HG02763 (cell line): ENCODE results near the gene IQCE.

ENCODE experiments used
- ATAC-seq: cut with Tn5 transposase; IDR thresholded peaks from one replicate; pipeline ENCODE4 v1.9.1; 2021; ENCODE audit warnings: mild to moderate bottlenecking, moderate library complexity; ENCODE audit not compliant: unreplicated experiment

IQCE gene

DNA sequence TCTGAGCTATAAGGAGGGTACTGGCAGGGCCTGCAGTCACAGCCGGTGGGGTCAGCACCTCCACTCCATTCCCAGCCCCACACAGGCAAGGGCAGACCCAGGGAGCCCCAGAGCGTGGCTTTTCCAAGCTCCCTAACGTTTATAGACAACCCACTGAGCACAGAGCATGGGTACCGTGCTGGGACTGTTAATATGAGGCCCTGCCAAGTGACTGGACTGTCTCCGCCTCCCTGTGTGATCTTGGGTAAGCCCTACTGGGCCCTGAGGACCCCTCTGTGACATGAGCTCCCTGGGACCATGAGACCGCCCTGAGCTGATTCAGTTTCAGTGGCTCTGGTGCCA, 85.4 kb downstream of the IQCE start:
- ATAC-seq = no peak

DNA sequence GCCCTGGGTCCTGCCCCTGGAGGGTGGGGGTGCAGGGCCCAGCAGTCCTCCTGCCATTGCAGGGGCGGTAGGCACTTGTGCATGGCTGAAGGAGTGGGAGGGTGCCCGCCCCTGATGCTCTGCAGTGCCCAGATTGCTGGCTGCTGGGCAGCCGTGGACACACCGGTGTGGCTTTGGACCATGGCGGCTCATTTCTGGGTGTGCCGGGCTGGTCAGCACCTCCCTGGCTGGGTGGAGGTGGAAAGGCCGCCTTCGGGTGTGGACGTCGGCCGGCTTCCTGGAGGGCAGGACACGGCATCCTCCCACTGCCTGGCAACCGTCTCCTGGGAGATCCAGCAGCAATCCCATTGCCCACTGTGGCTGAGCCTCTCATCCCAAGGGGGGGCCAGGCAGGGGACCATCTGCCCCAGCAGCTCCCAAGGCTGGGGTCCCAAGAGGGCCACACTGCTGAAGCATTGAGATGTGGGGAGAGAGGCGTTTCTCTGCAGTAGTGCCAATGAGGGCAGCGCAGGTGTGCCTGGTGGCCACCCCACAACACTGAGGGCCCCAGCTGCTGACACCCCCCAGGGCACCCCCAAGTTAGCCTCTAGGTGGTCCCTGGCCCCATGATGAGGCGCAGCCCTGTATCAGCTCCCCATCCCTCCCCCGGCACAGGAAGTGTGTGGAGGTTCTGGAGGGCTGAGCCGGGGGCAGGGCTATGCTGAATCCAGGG, 85.9 kb downstream of the IQCE start:
- no peak for ATAC-seq

GRCh38 chr7:2645274-2645868, 86.6 kb downstream of the IQCE start:
- no peak for ATAC-seq

DNA sequence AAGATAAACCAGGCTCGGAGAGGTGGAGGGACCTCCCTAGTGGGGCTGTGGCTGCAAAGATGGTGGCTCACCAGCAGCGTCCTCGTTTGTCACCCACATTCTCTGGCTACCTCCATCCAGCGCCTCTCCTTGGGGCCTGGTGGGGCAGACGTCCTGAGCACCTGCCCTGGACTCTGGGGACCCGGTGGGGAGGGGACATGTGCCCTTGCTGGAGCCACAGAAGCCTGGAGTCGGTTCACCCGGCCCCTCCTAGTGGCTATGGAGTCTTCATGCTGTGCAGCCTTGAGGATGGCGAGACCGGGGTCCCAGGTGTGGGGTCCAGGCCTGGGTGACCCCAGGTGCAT, 87.5 kb downstream of the IQCE start:
- no peak for ATAC-seq

GRCh38 chr7:2646680-2647571, 88.1 kb downstream of the IQCE start:
- no peak for ATAC-seq

DNA sequence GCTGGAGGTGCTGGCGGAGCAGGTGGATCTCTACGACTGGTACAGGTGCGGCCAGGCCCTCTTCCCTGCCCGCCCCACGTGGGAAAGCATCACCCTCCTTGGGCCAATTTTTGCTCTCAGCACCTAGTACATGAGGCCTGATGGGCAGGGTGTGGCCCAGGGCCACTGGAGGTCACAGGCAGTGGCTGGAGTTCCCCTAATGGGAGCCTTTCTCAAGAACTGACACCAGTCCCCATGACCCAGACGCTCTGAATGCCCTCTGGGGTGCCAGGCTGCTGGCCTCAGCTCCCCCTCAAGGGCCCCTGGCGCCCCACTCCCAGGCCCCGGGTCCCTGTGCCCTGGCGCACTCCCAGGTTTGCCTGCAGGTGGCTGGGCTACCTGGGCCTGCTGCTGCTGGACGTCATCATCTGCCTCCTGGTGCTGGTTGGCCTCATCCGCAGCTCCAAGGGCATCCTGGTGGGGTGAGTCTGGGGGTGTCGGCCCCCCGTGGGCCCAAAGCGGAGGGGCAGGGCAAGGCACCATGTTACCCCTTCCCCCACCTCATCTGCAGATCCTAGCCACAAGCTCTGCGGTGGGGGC, 88.9 kb downstream of the IQCE start:
- ATAC-seq = no peak

- no peak for ATAC-seq
Observed at GRCh38 chr7:2649139-2649838, 90.5 kb downstream of the IQCE start.

DNA sequence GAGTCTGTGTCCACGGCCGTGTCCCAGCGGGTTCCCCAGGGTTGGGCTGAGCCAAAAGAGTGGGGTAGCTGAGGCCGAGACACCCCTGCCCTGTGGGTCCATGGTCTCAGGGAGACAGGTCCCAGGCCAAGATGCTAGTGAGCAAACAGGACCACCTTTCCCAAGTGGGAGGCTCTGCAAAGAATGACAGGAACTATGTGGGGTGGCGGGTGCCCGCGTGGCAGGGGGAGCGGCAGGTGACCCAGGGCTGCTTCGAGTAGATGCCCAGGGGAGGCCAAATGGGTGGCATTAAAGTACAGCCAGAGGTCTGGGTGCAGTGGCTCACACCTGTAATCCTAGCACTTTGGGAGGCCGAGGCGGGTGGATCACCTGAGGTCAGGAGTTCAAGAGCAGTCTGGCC, 91.2 kb downstream of the IQCE start:
- ATAC-seq = no peak

DNA sequence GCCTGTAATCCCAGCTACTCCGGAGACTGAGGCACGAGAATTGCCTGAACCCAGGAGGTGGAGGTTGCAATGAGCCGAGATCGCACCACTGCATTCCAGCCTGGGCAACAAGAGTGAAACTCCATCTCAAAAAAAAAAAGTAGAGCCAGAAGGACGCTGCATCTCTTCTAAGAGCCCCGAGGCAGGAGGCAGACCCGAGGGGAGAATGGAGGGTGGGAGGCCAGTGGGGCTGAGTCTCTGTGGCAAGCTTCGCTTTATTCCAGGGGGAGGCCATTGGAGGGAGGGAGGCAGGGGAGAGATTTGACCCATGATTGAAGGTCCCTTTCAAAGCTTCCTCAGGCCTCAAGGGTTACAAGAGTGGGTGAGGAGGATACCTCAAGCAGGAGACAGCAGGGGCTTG, 91.7 kb downstream of the IQCE start:
- no peak for ATAC-seq

DNA sequence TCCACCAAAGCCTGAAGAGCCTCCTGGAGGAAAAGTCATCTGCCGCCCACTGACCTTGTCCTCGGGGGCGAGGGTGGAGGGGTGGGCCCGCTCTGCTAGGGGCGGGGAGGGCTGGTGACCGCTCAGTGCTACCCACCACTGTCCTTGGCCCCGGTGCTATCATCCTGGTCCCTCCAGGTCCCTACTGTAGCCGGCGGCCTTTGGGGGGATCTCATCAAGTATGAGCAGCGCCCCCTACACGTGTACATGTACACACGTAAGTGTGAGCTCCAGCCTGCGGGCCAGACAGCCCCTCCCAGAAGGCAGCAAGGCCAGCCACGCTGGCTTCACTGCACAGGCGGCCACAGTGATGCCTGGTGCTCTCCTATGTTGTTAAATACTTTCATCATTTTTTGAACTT, 92.6 kb downstream of the IQCE start:
- no peak for ATAC-seq

DNA sequence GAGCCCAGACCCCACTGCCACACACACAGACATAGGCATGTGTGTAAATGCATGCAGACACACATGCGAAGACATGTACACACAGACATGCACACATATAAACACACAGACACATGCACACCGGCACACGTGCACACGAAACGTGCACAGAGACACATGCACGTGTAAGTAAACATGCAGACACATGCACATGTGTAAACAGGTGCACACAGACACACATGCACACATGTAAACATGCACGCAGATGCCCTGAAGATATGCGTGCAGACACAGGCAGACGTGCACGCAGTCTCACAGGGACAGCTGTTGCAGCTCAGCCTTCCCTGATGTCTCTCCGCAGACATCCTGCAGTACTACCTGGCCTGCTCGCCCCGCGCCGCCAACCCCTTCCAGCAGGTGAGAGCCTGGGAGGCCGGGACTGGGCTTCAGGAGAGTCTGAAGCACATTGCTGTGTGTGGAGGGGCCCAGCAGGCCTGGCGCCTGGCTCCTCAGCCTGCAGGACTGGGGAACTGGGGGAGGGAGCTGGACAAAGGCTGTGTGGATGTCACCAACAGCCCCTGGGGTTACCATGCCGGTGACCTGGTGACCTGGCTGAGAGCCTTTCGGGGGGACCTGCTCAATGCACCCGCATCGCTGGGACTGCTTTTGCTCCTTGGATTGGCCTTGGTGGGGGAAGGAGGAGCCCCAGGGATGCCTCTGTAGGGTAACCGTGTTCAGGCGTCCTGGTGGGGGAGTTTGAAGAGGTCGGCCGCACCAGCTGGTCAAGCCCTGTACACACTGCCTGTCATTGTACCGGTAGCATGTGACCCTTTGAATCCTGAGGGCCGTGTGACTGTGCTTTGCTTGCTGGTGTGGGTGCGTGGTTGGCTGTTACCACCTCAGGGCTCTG, 93.3 kb downstream of the IQCE start:
- no peak for ATAC-seq

- ATAC-seq = no peak
Observed at GRCh38 chr7:2652736-2653060, 93.9 kb downstream of the IQCE start.

GRCh38 chr7:2654059-2654458, 95.3 kb downstream of the IQCE start:
- no peak for ATAC-seq

- no peak for ATAC-seq
Observed at GRCh38 chr7:2655870-2656614, 97.3 kb downstream of the IQCE start.

DNA sequence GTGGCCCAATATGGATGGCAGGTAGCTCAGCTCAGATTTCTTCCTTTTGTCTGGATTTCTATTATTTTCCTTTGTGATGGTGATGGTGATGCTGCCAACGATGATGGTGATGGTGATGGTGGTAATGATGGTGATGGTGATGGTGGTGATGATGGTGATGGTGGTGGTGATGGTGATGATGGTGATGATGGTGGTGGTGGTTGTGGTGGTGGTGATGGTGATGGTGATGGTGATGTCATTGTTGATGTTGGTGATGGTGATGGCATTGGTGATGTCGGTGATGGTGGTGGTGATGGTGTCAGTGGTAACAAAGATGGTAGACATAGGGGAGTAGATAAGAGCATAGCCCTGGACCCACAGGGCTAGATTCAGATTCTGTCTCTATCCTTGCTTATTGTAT, 98.4 kb downstream of the IQCE start:
- no peak for ATAC-seq

- ATAC-seq = no peak
Observed at GRCh38 chr7:2657920-2658671, 99.3 kb downstream of the IQCE start.

DNA sequence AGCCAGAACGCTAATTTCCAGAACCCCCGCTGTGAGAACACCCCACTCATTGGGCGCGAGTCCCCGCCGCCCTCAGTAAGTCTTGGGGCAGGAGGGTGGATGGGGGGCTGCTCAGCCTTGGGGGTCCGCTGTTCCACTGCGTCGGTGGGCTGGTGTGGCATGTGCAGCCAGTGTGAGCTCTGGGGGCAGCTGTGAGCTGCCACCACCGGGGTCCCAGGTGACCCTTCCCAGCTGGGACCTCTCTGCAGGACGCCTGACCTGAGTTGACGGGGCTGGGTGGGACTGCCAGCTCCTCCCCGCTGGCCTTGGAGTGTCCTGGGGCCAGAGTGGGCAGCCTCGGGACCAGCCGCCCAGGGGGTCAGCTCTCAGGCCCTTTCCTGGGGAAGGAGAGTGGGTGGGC, 100.2 kb downstream of the IQCE start:
- ATAC-seq = no peak

DNA sequence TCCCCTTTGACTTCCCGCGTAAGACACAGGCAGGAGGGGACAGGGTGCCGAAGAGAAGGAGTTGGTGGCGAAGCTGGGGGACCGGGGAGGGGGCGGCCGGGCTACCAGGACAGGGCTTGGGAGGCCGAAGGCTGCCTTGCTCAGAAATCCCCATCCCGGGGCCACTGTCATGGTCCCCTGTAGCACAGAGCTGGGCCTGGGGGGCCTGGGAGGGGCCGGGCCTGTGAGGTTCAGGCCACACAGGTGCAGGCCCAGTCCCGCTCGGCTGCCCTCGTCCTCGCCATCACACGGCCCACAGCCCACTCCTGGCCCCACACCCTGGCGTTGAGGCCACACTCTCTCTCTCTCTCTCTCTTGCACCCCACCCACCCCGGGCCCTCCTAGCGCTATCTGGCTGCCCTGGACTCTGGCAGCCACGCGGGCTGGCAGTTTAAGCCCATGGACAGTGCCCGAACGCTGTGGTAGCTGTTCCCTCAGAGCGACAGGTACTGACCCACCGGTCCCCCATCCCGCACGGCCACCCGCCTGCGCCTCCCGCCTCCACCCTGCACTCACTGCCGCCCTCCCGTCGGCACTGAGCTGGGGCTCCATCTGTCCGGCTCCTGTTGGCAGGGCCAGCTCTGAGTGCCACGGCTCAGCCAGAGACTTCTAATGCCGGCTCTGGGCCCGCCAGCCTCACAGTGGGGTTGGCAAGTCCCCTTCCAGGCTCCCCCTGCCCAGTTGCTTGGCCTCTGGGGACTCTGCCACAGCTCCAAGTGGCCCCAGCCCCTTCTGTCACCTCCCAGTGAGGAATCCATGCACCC, 101.0 kb downstream of the IQCE start:
- no peak for ATAC-seq
